Loucy (cell line): ENCODE data around the gene SAA4.

Source experiments
- H2AFZ ChIP-seq: fragments of 200-600 bp; sonication (generic); 2 replicates; pipeline ENCODE4 v1.6.0; 2016; ENCODE audit warnings: antibody characterized with exemption, mild to moderate bottlenecking, low read length, moderate library complexity
- H3F3A ChIP-seq: fragments of 200-600 bp; 2 replicates; pipeline ENCODE4 v1.6.0; 2016; ENCODE audit warnings: antibody characterized with exemption, low read depth, mild to moderate bottlenecking
- H3K27me3 ChIP-seq: fragments of 200-600 bp; sonication (generic); 2 replicates; pipeline ENCODE4 v1.6.1; 2014; ENCODE audit warnings: low read length, mild to moderate bottlenecking; ENCODE audit not compliant: insufficient read depth, poor library complexity, severe bottlenecking
- H3K36me3 ChIP-seq: fragments of 200-600 bp; sonication (generic); 2 replicates; pipeline ENCODE4 v1.6.1; 2016; ENCODE audit warnings: low read length; ENCODE audit not compliant: insufficient read depth
- H3K4me1 ChIP-seq: fragments of 200-600 bp; sonication (generic); 2 replicates; pipeline ENCODE4 v1.5.1; 2014; ENCODE audit warnings: low read length, mild to moderate bottlenecking; ENCODE audit not compliant: insufficient read depth, poor library complexity, severe bottlenecking
- H3K4me2 ChIP-seq: fragments of 200-600 bp; sonication (generic); 2 replicates; pipeline ENCODE4 v1.6.0; 2014; ENCODE audit warnings: antibody characterized with exemption, low read length, low read depth, mild to moderate bottlenecking; ENCODE audit not compliant: poor library complexity, severe bottlenecking
- H3K4me3 ChIP-seq: fragments of 200-600 bp; sonication (generic); 2 replicates; pipeline ENCODE4 v1.5.1; 2014; ENCODE audit warnings: low read length, mild to moderate bottlenecking, mixed read lengths; ENCODE audit not compliant: poor library complexity, severe bottlenecking
- H3K79me2 ChIP-seq: fragments of 200-600 bp; sonication (generic); 2 replicates; pipeline ENCODE4 v1.6.1; 2014; ENCODE audit warnings: low read length; ENCODE audit not compliant: insufficient read depth
- H3K9ac ChIP-seq: fragments of 200-600 bp; sonication (generic); 2 replicates; pipeline ENCODE4 v1.6.0; 2014; ENCODE audit warnings: mild to moderate bottlenecking, low read depth, low read length, moderate library complexity; ENCODE audit not compliant: poor library complexity, severe bottlenecking
- H3K9me2 ChIP-seq: fragments of 200-600 bp; sonication (generic); replicated peaks from 2 replicates; pipeline ENCODE4 v1.6.1; 2016; ENCODE audit warnings: low read depth, low read length, mixed read lengths
- H3K9me3 ChIP-seq: fragments of 200-600 bp; sonication (generic); 2 replicates; pipeline ENCODE4 v1.6.1; 2014; ENCODE audit warnings: mild to moderate bottlenecking, antibody characterized with exemption, low read length, low read depth; ENCODE audit not compliant: insufficient read depth
- H4K20me1 ChIP-seq: fragments of 200-600 bp; sonication (generic); 2 replicates; pipeline ENCODE4 v1.6.0; 2014; ENCODE audit warnings: antibody characterized with exemption, low read length, mild to moderate bottlenecking; ENCODE audit not compliant: insufficient read depth, poor library complexity, severe bottlenecking
- EZH2phosphoT487 ChIP-seq: fragments of 200-600 bp; IDR thresholded peaks from 2 replicates; pipeline ENCODE4 v1.6.1; 2018; ENCODE audit warnings: antibody characterized with exemption, mild to moderate bottlenecking, moderate library complexity, borderline replicate concordance
- TF ChIP-seq, protein P1 (sequence below): fragments of 200-600 bp; sonication (generic); conservative IDR thresholded peaks from 2 replicates; pipeline ENCODE4 v1.5.1; 2014; ENCODE audit warnings: mild to moderate bottlenecking, antibody characterized with exemption, low read length

Gene SAA4

DNA sequence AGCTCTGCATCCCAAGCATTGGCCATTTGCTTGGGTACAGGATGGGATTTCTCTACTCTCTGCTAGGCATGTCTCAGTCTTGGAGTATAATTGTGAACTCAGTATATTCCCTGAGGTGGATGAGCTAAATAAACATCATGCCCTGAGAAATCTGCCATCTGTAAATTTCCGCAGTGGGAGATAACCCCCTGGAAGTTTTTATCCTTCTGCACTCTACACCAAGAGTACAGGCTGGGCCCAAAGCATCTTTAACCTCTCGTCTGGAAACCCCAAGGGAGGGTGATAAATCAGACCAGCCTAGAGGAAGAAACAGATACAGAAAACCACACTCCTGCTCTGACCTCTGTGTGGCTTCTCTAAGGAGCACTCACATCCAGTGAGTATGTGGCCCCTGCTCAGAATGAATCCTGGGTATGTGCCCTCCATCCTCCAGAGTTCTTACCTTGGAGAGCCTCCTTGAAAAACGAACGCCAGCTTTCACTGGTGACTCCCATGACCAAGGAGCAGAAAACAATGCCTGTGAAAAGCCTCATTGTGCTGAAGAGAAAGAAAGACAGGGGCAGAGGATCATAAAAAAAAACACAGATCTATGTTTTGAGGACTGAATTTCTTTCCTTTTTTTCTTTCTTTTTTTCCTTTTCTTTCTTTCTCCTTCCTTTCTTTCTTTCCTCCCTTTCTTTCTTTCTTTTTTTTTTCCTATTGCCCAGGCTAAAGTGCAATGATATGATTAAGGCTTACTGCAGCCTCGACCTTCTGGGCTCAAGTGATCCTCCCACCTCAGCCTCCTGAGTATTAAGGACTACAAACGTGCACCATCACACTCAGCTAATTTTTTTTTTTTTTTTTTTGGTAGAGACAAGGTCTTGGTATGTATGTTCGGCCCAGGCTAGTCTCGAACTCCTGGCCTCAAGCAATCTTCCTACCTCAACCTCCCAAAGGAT, 938 bp downstream of the SAA4 start:
- H3K79me2 ChIP-seq, result no peaks in the 10 kb centered on the region
- no peak overlapping the region for H3K4me3 ChIP-seq
- H3K4me2 ChIP-seq, result no peak overlapping the region
- no peak overlapping the region for H2AFZ ChIP-seq
- H3K9me2 ChIP-seq, result no peaks in the 10 kb centered on the region
- no peak for TF ChIP-seq EZH2phosphoT487
- TF ChIP-seq, protein P1, sequence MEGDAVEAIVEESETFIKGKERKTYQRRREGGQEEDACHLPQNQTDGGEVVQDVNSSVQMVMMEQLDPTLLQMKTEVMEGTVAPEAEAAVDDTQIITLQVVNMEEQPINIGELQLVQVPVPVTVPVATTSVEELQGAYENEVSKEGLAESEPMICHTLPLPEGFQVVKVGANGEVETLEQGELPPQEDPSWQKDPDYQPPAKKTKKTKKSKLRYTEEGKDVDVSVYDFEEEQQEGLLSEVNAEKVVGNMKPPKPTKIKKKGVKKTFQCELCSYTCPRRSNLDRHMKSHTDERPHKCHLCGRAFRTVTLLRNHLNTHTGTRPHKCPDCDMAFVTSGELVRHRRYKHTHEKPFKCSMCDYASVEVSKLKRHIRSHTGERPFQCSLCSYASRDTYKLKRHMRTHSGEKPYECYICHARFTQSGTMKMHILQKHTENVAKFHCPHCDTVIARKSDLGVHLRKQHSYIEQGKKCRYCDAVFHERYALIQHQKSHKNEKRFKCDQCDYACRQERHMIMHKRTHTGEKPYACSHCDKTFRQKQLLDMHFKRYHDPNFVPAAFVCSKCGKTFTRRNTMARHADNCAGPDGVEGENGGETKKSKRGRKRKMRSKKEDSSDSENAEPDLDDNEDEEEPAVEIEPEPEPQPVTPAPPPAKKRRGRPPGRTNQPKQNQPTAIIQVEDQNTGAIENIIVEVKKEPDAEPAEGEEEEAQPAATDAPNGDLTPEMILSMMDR, result no peak
- H3F3A ChIP-seq, result no peaks in the 10 kb centered on the region
- no peak overlapping the region for H3K9ac ChIP-seq
- H3K4me1 ChIP-seq, result no peaks in the 10 kb centered on the region
- no peaks in the 10 kb centered on the region for H3K9me3 ChIP-seq
- H4K20me1 ChIP-seq, result no peaks in the 10 kb centered on the region
- H3K36me3 ChIP-seq, result no peaks in the 10 kb centered on the region
- peaks cover 32% of the 10 kb centered on the region for H3K27me3 ChIP-seq

DNA sequence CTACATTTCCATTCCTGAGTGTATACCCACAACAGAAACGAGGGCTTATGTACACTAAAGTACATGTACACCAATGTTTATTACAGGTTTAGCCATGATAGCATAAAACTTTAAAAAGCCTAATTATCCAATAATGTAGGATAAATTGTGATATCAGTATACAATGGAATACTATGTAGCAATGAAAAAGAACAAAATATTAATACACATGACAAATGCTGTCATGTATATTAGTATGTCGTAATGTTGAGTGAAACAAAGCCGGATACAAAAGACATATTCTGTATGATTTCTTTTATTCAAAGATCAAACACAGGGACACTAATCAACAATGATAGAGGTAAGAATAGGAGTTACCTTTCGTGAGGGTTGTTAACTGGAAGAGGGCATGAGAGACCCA, 2.7 kb downstream of the SAA4 start:
- Histone ChIP-seq H3K4me3 (no peak overlapping the region), H2AFZ (no peak overlapping the region), H4K20me1 (no peaks in the 10 kb centered on the region), H3K36me3 (no peaks in the 10 kb centered on the region), H3F3A (no peaks in the 10 kb centered on the region), H3K4me1 (no peaks in the 10 kb centered on the region), H3K9ac (no peak overlapping the region), H3K27me3 (peaks cover 21% of the 10 kb centered on the region), H3K79me2 (no peaks in the 10 kb centered on the region), H3K9me3 (no peaks in the 10 kb centered on the region), H3K4me2 (no peak overlapping the region), H3K9me2 (no peaks in the 10 kb centered on the region)
- TF ChIP-seq EZH2phosphoT487, result no peak
- TF ChIP-seq, protein P1, result no peak

DNA sequence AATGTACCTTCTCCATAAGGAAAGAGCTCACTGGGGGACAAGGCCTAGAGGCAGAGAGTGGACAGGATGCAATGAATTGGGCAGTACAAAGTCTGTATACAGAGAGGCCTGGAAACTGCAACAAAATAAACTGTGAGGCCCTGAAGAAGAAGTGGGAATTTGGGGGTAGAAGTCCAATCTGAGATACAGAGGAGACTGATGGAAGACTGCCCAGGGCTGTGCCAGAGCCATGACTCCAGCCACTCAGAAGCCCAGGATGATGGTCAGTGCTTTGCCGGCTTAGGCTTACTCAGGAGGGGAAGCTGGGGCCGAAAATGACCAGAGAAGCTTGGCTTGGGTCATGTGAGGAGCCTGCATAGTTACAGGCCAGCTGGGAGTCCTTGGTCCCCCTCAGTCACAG, 5.7 kb downstream of the SAA4 start:
- no peak overlapping the region for H2AFZ ChIP-seq
- no peak overlapping the region for H3K4me3 ChIP-seq
- H3K9me3 ChIP-seq, result no peaks in the 10 kb centered on the region
- no peak overlapping the region for H3K9ac ChIP-seq
- H3K4me2 ChIP-seq, result no peak overlapping the region
- no peaks in the 10 kb centered on the region for H3K4me1 ChIP-seq
- no peaks in the 10 kb centered on the region for H3F3A ChIP-seq
- H3K79me2 ChIP-seq, result no peaks in the 10 kb centered on the region
- H4K20me1 ChIP-seq, result no peaks in the 10 kb centered on the region
- TF ChIP-seq, protein P1, result no peak
- no peak for TF ChIP-seq EZH2phosphoT487
- no peaks in the 10 kb centered on the region for H3K36me3 ChIP-seq
- no peaks in the 10 kb centered on the region for H3K9me2 ChIP-seq
- no peaks in the 10 kb centered on the region for H3K27me3 ChIP-seq
